ENCODE measurements around the gene SYNE1. TPM values are rescaled to one million over a fixed set of nuclear protein-coding genes. Genes with fewer than 3 reads are reported as not detected.

SYNE1 gene
- total RNA-seq, 2 donors from 2014 or later, result 135 to 160 TPM

DNA sequence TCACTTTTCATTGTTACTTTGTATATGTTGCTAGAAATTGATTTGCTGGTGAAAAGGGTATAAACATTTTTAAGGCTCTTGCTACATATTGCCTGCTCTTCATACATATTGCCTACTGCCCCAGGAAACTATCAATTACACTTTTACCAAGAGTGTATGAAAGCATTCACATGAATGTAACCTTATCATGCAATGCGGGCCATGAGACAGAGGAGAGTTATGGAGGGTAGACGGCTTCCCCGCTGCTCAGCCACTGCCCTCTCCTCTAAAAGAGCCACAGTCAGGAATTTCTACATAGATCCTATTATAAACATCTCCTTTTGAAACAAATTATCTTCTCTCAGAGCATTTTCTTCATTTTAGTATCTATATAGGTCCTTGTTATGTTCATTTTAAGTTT is 565.3 kb downstream of the SYNE1 start:
- Histone ChIP-seq H3K9me3 (peaks cover 5 to 11% of the 10 kb centered on the region in 2 donors), H3K4me1 (peaks cover 0 to 7% of the 10 kb centered on the region in 2 donors), H3K36me3 (no peaks in the 10 kb centered on the region), H3K27ac (no peak overlapping the region), H3K4me3 (no peak overlapping the region), H3K27me3 (no peaks in the 10 kb centered on the region)
- DNase-seq (ENCODE audit: low spot score), result no peak
- TF ChIP-seq, protein P1, sequence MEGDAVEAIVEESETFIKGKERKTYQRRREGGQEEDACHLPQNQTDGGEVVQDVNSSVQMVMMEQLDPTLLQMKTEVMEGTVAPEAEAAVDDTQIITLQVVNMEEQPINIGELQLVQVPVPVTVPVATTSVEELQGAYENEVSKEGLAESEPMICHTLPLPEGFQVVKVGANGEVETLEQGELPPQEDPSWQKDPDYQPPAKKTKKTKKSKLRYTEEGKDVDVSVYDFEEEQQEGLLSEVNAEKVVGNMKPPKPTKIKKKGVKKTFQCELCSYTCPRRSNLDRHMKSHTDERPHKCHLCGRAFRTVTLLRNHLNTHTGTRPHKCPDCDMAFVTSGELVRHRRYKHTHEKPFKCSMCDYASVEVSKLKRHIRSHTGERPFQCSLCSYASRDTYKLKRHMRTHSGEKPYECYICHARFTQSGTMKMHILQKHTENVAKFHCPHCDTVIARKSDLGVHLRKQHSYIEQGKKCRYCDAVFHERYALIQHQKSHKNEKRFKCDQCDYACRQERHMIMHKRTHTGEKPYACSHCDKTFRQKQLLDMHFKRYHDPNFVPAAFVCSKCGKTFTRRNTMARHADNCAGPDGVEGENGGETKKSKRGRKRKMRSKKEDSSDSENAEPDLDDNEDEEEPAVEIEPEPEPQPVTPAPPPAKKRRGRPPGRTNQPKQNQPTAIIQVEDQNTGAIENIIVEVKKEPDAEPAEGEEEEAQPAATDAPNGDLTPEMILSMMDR (IDR thresholded peaks at IDR 0.05), result no peak

Other genes with a start within 250 kb of the SYNE1 start
- gene MYCT1, start 60.5 kb upstream of the SYNE1 start, total RNA-seq, result 10 to 100 TPM in 1 of 2 donors, 1 to 10 TPM in 1; 8.1 to 15.0 TPM
- 1 to 10 TPM in 1 of 2 donors, not detected in 1; 1.2 TPM for gene VIP, start 113.4 kb upstream of the SYNE1 start, total RNA-seq

All from right atrium auricular region (tissue), 2 donors.